Measurements from ENCODE around the gene SACM1L.

GRCh38 chr3:45665101-45665572 lies 24.1 kb upstream of the SACM1L start:
- no peak for TF ChIP-seq TARDBP (IDR thresholded peaks at IDR 0.05)
- TF ChIP-seq SP1 (IDR thresholded peaks at IDR 0.05): no peak
- TF ChIP-seq PKNOX1 (IDR thresholded peaks at IDR 0.05): no peak
- no peak for TF ChIP-seq FOXM1 (IDR thresholded peaks at IDR 0.05; ENCODE audit: borderline replicate concordance)
- no peak for TF ChIP-seq ZNF384 (IDR thresholded peaks at IDR 0.05)
- no peak for TF ChIP-seq FOXA1 (IDR thresholded peaks at IDR 0.05)
- TF ChIP-seq NFRKB (IDR thresholded peaks at IDR 0.05): no peak
- TF ChIP-seq LEF1 (IDR thresholded peaks at IDR 0.05; ENCODE audit: borderline replicate concordance): no peak
